GM21786 (cell line): ENCODE data around the gene PCBP2.

ENCODE experiments used
- ATAC-seq: cut with Tn5 transposase; IDR thresholded peaks from one replicate; pipeline ENCODE4 v1.9.1; 2021; ENCODE audit not compliant: unreplicated experiment

The PCBP2 gene

DNA sequence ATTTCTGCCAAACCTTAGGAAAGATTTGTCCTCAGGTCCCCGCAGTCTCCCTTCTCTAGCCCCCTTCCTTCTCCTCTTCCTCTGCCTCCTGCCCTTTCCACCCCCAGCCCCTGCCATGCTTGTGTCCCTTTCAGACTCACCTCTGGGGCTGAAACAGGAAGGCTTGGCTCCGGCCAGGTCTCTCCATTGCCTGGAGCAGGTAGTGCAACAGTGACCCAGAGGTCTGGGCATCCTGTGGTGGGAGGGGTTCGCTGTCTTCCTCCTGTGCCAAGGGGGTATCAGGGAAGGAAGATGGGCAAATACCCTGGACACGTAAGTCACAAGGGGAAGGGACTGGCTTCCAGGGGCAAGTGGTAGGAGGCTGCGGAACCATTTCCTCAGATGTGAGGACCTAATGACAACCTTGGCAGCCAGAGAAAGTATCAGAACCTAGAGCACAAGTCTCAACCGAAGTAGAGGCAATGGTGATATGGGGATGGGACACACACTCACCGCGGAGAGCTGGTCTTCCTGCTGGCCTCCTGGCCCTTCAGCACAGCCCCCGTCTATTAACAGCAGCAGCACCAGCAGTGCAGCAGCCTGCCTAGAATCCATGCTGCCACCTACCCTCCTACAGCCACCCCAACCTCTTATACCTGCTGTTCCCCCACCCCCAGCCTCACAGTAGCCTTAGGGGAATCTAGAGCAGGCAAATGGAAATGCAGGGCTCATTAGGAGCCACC lies 55.1 kb downstream of the PCBP2 start, which contains the start of gene NPFF:
Gene NPFF (minus strand): TSS at position 604 of the 722 bp plus-strand sequence. CDS start 10 bp downstream, at position 594.
- no peak for ATAC-seq

DNA sequence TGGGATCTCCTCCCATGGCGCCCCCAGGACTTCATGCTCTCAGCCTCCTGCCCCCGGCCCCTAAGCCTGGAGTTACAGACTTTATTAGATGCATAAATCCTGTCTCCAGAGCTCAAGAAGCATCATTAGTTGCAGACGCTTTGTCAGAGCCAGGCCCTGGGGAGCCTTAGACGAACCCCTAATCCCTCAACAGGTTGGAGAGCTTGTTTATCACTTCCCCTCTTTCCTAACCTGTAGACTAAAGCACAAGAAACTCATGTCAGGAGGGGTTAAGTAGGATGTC lies 55.6 kb downstream of the PCBP2 start:
- ATAC-seq, result no peak

DNA sequence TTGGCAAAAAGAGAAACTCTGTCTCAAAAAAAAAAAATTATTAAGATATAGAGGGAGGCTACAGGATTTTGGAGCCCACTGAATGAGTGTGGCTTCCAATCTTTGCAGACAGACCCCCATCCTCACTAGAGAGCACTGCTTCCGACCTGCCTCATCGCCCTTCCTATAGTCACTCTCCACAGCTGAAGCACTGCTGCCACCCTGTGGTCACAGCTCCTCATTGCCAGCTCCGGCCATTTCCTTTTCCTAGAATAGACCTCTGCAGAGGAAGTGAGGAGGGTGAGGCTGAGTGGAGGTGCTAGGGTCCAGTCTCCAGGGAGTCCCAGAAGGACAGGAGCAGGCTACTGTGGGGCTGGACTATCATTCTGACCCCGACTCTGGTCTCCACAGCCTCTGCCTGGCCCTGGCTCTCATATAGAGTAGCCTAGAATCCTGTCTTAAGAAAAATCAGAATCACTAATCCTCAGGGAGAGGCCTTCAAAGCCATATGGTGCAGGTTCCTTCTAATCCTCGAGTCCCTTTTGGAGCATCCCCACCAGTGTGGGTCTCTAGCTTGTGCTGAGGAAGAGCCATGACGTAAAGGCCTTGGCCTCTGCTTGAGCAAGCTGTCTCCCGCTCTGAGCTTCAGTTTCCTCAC lies 56.8 kb downstream of the PCBP2 start:
- ATAC-seq, result peak; percentile 93

DNA sequence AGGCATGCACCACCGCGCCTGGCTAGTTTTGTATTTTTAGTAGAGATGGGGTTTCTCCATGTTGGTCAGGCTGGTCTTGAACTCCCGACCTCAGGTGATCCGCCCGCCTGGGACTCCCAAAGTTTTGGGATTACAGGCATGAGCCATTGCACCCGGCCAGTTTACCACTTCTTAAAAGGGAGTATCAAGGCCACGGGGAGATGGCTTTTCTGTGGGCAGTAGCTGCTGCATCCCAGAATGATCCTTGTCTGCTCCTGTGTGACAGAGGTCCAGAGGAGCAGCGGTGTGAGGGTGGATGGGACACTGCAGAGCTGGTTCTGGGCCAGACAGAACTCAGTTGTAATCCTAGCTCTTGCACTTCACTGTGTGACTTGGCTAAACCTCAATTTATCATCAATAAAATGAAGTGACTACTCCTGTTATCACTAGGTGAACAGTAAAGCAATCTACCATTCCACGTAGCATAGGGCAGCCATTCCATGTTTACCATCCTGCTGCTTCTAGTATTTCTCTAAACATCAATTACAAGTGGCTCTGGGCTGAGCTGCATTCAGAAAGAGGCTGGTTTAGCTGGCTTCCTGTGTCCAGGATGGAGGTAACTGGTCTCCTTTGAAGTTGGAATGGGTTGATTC lies 58.4 kb downstream of the PCBP2 start:
- ATAC-seq, result no peak

DNA sequence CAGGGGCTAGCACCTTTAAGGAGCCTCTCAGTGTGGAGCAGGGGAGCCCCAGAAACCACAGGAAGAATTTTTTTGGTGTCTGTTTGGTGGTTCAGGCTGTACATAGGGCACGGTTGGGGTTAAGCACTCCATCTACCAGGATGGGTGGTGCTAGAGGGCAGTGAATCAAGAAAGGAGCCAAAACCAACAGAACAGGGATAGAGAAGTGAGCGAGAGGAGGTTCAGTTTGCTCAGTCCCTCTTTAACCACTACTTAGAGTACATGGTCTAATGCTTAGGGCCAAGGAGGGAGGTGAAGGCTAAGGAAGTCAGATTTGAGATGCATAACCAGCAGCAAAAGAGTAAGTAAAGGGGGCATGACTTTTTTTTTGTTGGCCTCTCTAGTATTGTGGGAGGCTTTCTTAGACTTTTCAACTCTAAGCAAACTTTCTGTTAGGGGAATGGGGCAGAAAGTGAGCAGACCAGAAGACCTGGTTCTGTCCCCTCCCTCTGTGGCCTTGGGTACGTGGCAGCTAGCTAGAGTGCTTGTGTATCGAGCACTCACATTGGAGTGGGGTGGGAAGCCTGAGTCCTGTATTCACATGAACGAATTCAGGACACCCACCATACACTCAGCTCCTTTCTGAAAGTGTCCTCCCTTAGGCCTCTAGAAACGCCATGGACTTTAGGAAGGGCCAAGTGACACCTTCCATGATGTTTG lies 62.0 kb downstream of the PCBP2 start:
- no peak for ATAC-seq

DNA sequence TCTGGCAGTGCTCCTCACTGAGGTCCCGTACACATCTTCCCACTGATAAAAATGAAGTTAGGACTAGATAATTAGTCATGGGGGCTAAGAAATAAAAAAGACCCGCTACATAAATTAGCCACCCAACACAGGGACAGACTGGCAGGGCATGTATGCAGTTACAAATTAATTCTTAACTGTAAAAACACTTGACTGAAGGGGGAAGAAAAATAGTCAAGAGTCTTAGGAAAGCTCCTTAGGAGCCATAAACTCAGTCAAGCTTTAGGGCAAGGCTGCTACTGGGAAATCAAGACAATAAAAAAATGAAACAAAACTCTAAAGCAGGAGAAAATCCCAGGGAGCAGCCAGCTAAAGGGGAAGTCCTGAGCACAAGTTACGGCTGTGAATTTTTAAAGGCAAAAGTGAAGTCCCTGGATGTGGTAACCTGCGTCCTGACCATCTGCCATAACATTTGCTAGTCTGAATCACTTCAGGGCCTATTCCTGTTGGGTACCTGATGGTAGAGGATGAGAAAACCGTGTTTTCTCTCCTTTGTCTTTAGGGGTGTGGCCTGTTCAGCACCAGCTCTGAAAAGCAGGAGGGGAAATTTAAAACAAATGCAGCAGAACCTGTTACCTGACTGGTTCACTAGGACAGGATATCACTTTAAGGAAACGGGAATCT lies 62.9 kb downstream of the PCBP2 start:
- ATAC-seq, result no peak

DNA sequence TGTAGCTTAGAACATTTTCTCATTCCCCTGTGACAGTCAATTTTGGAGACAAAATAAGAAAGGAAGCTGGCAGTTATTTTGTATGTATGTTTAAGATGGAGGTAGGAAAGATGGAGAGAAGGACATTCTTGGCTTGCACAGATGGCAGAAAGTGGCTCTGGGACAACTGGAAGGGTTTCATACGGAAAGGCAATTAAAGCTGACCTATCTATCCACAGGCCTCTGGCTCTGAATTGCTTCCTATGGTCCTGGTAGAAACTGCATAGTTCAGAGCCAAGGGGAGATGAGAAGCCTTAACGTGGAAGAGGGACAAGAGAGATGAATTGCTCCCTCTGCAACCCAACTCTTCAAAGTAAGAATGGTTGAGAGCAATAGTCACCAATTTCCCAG lies 63.4 kb downstream of the PCBP2 start:
- ATAC-seq, result no peak

DNA sequence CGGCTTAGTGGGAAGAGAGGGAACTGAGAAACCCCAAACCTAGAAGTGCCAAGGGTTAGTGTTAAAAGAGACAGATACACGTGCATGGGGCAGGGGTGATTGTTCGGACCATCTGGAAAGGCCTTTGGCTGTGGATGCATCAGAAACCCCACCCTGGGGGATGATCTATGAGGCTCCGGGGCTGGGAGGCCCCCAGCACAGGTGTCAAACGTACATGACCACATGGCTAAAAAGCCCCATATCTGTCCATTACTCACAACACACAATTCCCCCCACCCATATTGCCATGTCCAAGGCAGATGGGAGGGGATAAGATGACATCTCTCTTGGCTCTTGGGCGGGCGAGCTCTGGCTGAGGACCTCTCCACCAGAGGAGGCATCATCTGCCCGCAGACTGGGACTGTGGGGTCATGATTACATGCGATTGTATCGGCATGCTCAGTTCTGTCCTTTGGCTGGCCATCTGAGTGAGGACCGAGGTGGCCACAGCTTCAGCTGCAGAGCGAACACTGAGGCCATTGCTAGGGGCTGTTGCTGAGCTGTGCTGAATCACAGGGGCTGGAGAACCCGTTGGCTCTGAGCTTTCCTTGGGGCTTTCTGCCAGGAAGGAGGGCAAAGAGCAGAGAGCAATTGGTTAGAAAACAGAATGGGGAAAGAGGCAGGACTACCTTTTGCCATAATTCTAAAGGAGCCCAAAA lies 65.0 kb downstream of the PCBP2 start:
- ATAC-seq, result no peak

DNA sequence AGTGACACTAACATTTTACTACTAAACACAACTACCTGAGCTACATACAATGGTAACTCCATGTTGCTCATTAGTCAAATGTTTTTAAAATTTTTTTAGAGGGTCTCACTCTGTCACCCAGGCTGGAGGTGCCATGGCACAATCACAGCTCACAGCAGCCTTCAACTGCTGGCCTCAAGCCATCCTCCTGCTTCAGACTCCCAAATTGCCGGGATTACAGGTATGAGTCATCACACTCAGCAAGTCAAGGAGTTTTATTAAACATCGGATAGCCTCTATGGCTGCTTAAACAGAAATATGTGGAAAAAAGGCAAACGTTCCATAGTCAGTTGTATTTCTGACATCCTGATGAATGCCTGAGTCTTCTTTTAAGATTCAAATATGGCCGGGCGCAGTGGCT lies 66.5 kb downstream of the PCBP2 start:
- no peak for ATAC-seq

DNA sequence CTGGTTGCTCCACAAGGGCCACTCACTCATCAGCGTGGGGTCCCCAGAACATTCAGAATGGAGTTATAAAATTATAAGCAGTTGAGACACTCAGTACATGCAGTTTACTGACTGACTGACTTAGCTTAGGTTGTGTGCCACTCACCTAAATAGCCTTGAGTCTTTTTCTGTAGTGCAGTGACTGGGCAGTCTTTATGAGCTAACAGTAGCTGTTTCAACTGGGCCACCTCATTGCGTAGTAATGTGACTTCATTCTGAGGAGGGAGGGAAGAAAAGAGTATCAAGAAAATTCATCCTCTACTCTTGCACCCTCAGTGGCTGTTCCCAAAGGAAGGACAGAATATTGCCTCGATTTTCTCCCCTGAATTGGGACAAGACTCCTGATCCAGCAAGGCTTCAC lies 71.2 kb downstream of the PCBP2 start:
- no peak for ATAC-seq

DNA sequence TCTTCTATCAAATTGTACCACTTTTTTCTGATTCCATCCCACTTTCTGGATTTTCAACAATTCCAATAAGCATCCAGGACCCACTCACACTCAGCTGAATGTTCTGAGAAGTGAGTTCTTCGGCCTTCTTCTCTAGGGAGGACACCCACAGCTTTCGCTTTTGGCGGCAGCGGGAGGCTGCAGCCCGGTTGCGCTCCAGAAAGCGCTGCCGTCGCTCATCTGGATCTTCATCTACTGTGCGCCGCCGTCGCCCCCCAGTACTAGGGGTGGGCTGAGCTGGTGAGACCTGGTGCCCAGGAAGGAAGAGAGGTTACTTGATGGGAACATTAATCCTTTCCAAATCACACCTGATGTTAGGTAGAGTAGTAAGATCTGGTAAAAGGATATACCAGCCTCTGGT lies 72.6 kb downstream of the PCBP2 start:
- no peak for ATAC-seq

DNA sequence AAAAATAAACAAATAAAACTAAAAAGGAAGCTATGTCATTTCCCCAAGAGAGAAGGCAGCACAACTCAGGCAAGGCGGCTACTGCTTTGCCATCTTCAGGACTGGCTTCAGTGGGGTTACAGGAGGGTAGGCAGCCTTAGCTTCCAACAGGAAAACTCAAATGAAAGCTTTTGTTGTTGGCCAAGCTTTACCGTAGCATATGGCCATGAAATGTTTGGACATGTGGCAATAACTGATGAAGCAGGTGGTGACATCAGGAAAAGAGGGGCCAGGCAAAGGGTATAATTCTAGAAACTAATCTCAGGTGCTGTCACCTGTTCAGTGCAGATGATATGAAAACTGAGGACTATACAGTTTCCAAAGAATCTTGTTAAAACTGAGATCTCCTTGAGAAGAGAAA lies 78.2 kb downstream of the PCBP2 start:
- ATAC-seq, result no peak
